Vagina (tissue), 2 donors: Measurements from ENCODE around the gene TBC1D14. TPM values are rescaled to one million over a fixed set of nuclear protein-coding genes. Genes with fewer than 3 reads are reported as not detected.
A peak's percentile ranks its signal among the peaks of the same experiment; 100 is the strongest.

Experiments
- DNase-seq, 2 donors: peaks; one replicate each; pipeline ENCODE4 v3.0.0-alpha.2; 2017; ENCODE audit errors: extremely low spot score in 2 of 2
- H3K27ac ChIP-seq: fragments of 200-600 bp; sonication (generic); one replicate; pipeline ENCODE4 v1.5.1; 2019
- H3K27me3 ChIP-seq: fragments of 200-600 bp; sonication (generic); one replicate; pipeline ENCODE4 v1.5.1; 2019
- H3K36me3 ChIP-seq, 2 donors: fragments of 200-600 bp; sonication (generic); one replicate each; pipeline ENCODE4 v1.5.1; 2017 to 2019
- H3K4me1 ChIP-seq: fragments of 200-600 bp; sonication (generic); one replicate; pipeline ENCODE4 v1.5.1; 2019
- H3K4me3 ChIP-seq, 2 donors: fragments of 200-600 bp; sonication (generic); 1 replicate in 1 of 2; 2 replicates in 1 of 2; pipeline ENCODE4 v1.5.1; 2016 to 2019
- H3K9me3 ChIP-seq: fragments of 200-600 bp; sonication (generic); one replicate; pipeline ENCODE4 v1.5.1; 2019
- CTCF ChIP-seq, 3 experiments: fragments of 450-650 bp in 2 of 3; fragments of 200-600 bp in 1 of 3; sonication (generic) in 1 of 3; IDR thresholded peaks; one replicate each; pipeline ENCODE4 v1.5.1; 2017 to 2019; ENCODE audit warnings: antibody characterized with exemption in 3 of 3, mild to moderate bottlenecking in 2 of 3, moderate library complexity in 2 of 3
- POLR2A ChIP-seq, 2 donors: fragments of 450-650 bp; IDR thresholded peaks; one replicate each; pipeline ENCODE4 v1.6.1; 2017; ENCODE audit warnings: antibody characterized with exemption in 2 of 2, mild to moderate bottlenecking in 2 of 2, moderate library complexity in 2 of 2
- POLR2AphosphoS5 ChIP-seq, 2 donors: sonication (generic); formaldehyde crosslinking; IDR thresholded peaks; one replicate each; pipeline ENCODE4 v1.9.0; 2017; ENCODE audit warnings: antibody characterized with exemption in 2 of 2, mild to moderate bottlenecking in 2 of 2, low read depth in 1 of 2; ENCODE audit not compliant: insufficient read depth in 1 of 2
- intact Hi-C: fragments of 100-400 bp; cut with DNase I; formaldehyde crosslinking; loops from one replicate; pipeline ENCODE4 v1.15.1; 2023
- total RNA-seq: library from RNA; depleted of rRNA; stranded (reverse); fragments of >200 nt; gene quantifications from one replicate; pipeline ENCODE4 v1.2.3, GENCODE V29; 2016

The TBC1D14 gene
- total RNA-seq, 1 donor from 2014 or later: 35.4 TPM

GRCh38 chr4:7068883-7069282 lies 159.3 kb downstream of the TBC1D14 start:
- intact Hi-C loops: loop anchor here (2.0 to 5.0 kb wide), 2 partner anchors 26 to 97 kb away; partner anchors contain the start of gene TADA2B
- DNase-seq: no peak
- Histone ChIP-seq H3K27ac (peak overlapping the region; percentile 86), H3K27me3 (no peaks in the 10 kb centered on the region), H3K36me3 (peaks cover 0 to 10% of the 10 kb centered on the region in 2 donors), H3K4me3 (peak overlapping the region; percentile 85 to 97), H3K4me1 (peaks cover 39% of the 10 kb centered on the region), H3K9me3 (no peaks in the 10 kb centered on the region)
- TF ChIP-seq CTCF (IDR thresholded peaks at IDR 0.05) (no peak), POLR2A (IDR thresholded peaks at IDR 0.05) (no peak), POLR2AphosphoS5 (IDR thresholded peaks at IDR 0.05; ENCODE audit: insufficient read depth in 1 of 2, low read depth in 1 of 2) (no peak)

DNA sequence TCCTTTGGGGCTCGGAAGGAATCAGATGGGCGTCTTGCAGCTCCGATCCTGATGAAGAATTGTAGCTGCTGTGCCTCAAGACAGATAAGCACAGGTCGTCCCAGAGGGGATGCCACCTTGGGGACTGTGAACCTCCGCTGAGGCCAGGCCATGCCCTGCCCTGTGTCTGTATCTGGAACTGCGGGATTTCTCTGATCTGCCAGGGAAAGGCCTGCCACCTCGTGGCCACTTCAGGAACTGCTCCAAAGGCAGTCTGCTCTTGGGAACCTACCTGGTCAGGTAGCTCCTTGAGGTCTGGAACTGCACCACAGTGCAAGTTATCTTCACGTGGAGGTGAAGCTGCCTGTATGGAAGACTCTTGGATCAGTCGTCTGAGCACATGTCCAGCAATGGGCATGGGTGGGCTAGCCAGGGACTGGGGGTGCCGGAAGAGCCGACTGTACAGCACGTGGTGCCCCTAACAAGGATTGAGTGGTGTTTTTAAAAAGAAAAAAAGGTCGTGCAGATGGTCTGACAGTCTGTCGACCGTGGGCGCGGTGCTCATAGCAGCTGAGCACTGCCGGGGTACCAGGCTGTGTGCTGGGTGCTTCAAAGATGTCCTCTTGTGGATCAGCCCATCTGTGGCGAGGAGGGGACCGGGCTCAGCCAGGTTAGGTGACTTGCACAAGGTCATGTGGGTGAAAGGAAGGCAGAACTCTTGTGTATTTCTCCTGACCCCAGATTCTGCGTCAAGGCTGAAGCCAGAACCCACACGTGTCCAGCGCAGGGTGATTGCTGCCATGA lies 161.3 kb downstream of the TBC1D14 start:
- DNase-seq: no peak
- H3K9me3 ChIP-seq: no peaks in the 10 kb centered on the region
- intact Hi-C loops: loop anchor here (10.0 kb wide), 1 partner anchor 346 kb away; no protein-coding TSS in a partner anchor
- TF ChIP-seq CTCF (IDR thresholded peaks at IDR 0.05): peak; percentile 94 to 99 (median 96)
- peak in 1 of 2 donors; percentile 66 for TF ChIP-seq POLR2AphosphoS5 (IDR thresholded peaks at IDR 0.05; ENCODE audit: insufficient read depth in 1 of 2, low read depth in 1 of 2)
- no peak for TF ChIP-seq POLR2A (IDR thresholded peaks at IDR 0.05)
- no peaks in the 10 kb centered on the region for H3K36me3 ChIP-seq
- no peak overlapping the region for H3K4me3 ChIP-seq
- peaks cover 35% of the 10 kb centered on the region for H3K4me1 ChIP-seq
- no peak overlapping the region for H3K27ac ChIP-seq
- H3K27me3 ChIP-seq: no peaks in the 10 kb centered on the region

- no peak for DNase-seq
Observed at GRCh38 chr4:7073059-7073458, 163.4 kb downstream of the TBC1D14 start.

DNA sequence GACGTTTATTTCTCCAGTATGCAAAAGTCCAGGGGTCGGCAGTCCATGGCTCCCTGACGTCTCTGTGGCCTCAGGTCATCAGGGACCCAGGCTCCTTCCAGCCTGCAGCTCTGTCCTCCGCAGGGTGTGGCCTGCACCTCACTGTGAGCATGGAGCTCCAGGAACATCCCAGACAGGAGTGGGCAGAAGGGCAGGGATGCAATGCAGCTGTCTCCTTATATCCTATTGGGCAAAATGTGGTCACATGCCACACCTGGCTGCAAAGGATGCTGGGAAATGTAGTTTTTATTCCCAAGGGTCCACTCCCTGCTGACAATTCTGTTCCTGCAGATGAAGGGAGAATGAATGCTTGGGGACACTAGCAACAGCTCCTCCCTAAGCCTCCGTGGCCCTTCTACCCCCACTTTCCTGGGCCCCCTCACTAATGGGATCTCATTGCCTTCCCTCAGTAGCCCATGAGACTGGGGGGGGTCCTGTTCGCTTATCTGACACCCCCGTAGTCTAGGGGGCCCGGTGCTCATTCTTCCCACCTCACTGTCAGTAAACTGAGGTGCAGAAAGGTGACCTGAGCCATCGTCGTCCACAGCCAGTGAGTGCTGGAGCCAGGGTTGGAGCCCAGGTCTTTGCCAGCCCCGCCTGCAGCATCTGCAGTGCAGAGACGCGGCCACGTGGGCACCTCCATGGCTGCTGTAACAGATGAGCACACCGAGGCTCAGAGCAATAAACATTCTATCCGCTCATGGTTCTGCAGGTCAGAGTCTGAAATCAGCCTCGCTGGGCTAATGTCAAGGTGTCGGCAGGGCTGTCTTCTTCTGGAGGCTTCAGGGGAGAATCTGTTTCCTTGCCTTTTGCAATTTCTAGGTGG lies 164.1 kb downstream of the TBC1D14 start:
- no peaks in the 10 kb centered on the region for H3K36me3 ChIP-seq
- DNase-seq: no peak
- intact Hi-C loops: loop anchor here (10.0 kb wide), 1 partner anchor 349 kb away; no protein-coding TSS in a partner anchor
- H3K27ac ChIP-seq: no peak overlapping the region
- H3K4me3 ChIP-seq: no peak overlapping the region
- TF ChIP-seq POLR2A (IDR thresholded peaks at IDR 0.05): no peak
- H3K4me1 ChIP-seq: peaks cover 15% of the 10 kb centered on the region
- H3K9me3 ChIP-seq: no peaks in the 10 kb centered on the region
- no peaks in the 10 kb centered on the region for H3K27me3 ChIP-seq

More at GRCh38 chr4:7073059-7073458, 163.4 kb downstream of the TBC1D14 start:
- no peaks in the 10 kb centered on the region for H3K36me3 ChIP-seq
- TF ChIP-seq POLR2A (IDR thresholded peaks at IDR 0.05) (no peak), POLR2AphosphoS5 (IDR thresholded peaks at IDR 0.05; ENCODE audit: insufficient read depth in 1 of 2, low read depth in 1 of 2) (no peak), CTCF (IDR thresholded peaks at IDR 0.05) (no peak)
- peaks cover 19% of the 10 kb centered on the region for H3K4me1 ChIP-seq
- no peaks in the 10 kb centered on the region for H3K9me3 ChIP-seq
- no peak overlapping the region for H3K4me3 ChIP-seq
- no peak overlapping the region for H3K27ac ChIP-seq
- H3K27me3 ChIP-seq: no peaks in the 10 kb centered on the region
- intact Hi-C loops: loop anchor here (10.0 kb wide), 1 partner anchor 348 kb away; no protein-coding TSS in a partner anchor

GRCh38 chr4:7074426-7074825 lies 164.8 kb downstream of the TBC1D14 start:
- TF ChIP-seq POLR2A (IDR thresholded peaks at IDR 0.05): no peak
- no peak for TF ChIP-seq CTCF (IDR thresholded peaks at IDR 0.05)
- TF ChIP-seq POLR2AphosphoS5 (IDR thresholded peaks at IDR 0.05; ENCODE audit: insufficient read depth in 1 of 2, low read depth in 1 of 2): no peak
- H3K4me1 ChIP-seq: peaks cover 9% of the 10 kb centered on the region
- H3K9me3 ChIP-seq: no peaks in the 10 kb centered on the region
- intact Hi-C loops: loop anchor here (10.0 kb wide), 1 partner anchor 350 kb away; no protein-coding TSS in a partner anchor
- no peak for DNase-seq
- H3K27me3 ChIP-seq: no peaks in the 10 kb centered on the region
- H3K27ac ChIP-seq: no peak overlapping the region
- H3K4me3 ChIP-seq: no peak overlapping the region
- H3K36me3 ChIP-seq: no peaks in the 10 kb centered on the region
